Stimulated activated CD4-positive, alpha-beta T cell treated with anti-CD3 and anti-CD28 coated beads, Interleukin-12 subunit alpha, Interleukin-12 subunit beta, amount 100 ng/mL, for 4 hours (primary cell): Measurements from ENCODE around the gene SLC51A.

Experiments used
- DNase-seq: peaks from one replicate; pipeline ENCODE4 v3.0.0-alpha.2; 2020

The SLC51A gene

DNA sequence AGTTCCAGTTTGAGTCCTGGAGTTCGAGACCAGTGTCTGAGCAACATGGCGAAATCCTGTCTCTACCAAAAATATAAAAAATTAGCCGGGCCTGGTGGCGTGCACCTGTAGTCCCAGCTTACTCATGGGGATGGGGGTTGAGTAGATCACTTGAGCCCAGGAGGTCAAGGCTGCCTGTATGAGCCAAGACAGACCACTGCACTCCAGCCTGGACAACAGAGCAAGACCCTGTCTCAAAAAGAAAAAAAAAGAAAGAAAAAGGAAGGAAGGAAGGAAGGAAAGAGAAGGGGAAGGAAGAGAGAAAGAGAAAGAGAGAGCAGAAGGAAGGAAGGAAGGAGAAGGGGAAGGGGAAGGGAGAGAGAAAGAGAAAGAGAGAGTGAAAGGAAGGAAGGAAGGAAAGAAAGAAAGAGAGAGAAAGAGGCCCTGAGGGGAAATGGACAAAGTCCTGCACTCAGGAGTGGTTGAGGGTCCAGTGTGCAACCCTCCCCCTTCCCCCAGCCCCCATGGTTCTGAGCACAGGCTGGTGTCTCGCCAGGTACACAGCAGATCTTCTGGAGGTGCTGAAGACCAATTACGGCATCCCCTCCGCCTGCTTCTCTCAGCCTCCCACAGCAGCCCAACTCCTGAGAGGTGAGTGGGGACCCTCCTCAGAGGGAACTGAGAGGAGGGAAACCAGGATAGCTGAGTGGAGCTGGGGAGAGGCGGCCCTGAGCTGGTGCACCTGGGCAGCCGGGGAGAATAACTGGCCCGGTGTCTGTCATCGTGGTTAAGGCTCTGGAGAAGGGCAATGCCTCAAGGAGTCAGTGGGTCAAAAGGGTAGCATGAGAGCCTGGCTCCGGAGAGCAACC lies 1.2 kb downstream of the SLC51A start:
- no peak for DNase-seq

- DNase-seq, result no peak
Observed at GRCh38 chr3:196218155-196218712, 1.9 kb downstream of the SLC51A start.

DNA sequence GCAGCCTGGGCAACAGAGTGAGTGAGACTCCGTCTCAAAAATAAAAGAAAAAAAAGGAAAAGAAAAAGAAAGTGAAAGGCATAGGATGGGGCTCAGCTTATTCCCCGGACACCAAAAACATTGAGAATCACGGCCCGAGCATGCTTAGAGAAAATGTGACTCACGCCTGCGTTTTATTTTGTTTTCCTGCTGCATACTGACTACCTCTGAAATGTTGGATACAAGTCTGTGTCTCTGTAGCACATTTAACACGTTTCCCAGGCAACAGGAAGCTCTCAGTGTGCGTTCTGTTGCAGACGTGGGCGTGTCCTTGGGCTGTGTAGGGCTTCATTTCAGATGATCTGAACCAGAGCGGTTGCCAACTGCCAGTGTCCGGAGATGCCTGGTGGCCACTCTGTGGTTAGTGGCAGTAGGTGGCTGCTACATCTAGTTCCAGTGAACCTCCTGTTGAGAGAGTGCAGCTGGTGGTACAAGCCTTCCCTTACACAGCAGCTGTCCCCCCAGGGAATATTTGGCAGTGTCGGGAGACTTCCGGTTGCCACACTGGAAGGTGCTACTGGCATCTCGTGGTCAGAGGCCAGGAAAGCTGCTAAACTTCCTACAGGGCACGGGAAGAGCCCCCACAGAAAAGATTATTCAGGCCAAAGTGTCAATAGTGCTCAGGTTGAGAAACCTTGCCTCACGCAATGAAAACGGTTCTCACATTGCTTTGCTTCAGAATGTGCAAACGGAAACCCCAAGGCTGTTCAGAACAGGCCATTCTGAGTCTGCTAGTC lies 3.0 kb downstream of the SLC51A start:
- DNase-seq, result peak; percentile 36

DNA sequence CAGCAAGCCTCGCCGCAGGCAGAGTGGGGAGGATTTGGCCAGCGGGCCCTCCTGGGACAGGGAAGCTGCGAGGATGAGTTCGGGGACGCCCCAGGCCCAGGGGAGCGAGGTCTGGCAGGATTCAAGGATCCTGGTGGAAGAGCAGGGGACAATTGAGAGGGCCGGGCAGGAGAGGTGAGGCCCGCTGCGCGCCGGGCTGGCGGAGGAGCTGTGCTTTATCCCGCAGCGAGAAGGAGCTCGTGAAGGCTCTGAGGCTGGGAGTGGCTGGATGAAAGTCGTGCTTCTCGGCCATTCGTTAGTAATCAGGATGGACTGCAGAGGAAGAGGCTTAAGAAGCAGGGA lies 3.6 kb downstream of the SLC51A start:
- DNase-seq, result no peak

DNA sequence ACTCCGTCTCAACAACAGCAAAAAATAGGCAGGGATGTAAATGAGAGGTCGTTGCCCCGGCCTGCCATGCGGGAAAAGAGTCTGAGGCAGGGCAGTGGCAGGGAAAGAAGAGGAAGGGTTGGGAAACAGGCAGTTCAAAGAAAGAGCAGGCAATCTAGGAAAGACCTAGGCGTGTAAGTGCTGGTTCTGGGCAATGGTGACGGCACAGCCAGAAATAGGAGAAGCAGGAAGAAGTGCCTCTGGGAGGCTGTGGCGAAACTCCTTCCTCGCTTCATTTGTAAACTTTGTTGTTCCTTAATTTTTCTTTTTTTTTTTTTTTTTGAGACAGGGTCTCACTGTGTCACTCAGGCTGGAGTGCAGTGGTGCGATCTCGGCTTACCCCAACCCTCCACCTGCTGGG lies 4.3 kb downstream of the SLC51A start:
- DNase-seq, result no peak

DNA sequence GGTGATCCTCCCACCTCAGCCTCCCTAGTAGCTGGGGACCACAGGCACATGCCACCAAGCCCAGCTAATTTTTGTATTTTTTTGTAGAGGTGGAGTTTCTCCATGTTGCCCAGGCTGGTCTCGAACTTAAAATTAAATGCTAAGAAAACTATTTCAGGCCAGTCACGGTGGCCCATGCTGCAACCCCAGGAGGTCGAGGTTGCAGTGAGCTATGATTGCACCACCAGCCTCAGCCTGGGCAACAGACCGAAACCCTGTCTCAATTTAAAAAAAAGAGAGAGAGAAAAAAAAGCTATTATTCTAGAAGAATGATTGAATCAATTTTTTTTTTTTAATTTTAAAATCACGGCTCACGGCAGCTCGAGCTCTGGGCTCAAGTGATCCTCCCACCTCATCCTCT lies 4.7 kb downstream of the SLC51A start:
- DNase-seq, result no peak

DNA sequence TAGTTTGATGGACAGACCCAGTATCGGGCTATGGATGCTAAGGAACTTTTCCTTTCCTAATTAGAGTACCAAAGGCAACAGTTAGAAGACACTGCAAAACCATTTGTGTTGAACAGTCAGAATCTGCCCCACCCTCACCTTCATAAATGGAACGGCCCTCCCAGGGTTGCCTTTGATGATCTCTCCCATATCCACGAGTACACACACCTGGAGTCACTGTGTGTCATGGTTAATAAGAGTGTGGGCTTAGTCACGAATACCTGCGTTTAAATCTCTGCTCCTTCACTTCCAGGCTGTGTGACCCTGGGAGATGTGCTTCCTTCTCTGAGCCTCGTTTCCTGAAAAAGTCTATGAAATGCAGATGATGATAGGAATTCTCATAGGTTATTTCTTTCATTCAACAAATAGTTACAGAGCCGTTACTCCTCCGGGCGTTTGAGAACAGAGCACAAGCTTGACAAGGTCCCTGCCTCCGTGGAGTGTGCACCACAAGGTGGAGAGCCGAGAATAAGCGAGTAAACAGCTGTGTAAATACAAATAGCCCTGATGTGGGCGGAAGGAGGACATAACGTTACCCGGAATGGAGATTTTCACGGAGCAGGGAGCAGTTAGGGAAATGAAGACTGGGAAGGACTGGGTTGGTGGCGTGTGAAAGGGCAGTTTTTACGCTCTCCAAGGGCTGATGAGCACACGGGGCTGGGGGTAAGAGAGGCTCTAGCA lies 6.7 kb downstream of the SLC51A start:
- no peak for DNase-seq

DNA sequence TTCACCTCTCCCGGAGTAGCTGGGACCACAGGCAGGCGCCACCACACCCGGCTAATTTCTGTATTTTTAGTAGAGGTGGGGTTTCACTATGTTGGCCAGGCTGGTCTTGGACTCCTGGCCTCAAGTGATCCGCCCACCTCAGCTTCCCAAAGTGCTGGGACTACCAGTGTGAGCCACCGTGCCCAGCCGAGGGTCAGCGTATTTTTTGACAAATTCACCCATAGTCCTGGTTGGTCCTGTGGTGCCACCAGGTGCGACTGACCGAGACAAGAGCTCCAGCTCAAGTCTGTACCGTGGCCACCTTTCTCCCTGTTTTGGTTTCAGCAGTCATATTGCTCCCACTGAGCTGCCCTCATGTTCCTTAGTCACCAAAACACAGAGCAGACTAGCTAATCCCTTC lies 8.8 kb downstream of the SLC51A start:
- DNase-seq, result no peak

- no peak for DNase-seq
Observed at GRCh38 chr3:196225763-196226364, 9.5 kb downstream of the SLC51A start.

GRCh38 chr3:196227121-196227561 lies 10.8 kb downstream of the SLC51A start:
- no peak for DNase-seq

DNA sequence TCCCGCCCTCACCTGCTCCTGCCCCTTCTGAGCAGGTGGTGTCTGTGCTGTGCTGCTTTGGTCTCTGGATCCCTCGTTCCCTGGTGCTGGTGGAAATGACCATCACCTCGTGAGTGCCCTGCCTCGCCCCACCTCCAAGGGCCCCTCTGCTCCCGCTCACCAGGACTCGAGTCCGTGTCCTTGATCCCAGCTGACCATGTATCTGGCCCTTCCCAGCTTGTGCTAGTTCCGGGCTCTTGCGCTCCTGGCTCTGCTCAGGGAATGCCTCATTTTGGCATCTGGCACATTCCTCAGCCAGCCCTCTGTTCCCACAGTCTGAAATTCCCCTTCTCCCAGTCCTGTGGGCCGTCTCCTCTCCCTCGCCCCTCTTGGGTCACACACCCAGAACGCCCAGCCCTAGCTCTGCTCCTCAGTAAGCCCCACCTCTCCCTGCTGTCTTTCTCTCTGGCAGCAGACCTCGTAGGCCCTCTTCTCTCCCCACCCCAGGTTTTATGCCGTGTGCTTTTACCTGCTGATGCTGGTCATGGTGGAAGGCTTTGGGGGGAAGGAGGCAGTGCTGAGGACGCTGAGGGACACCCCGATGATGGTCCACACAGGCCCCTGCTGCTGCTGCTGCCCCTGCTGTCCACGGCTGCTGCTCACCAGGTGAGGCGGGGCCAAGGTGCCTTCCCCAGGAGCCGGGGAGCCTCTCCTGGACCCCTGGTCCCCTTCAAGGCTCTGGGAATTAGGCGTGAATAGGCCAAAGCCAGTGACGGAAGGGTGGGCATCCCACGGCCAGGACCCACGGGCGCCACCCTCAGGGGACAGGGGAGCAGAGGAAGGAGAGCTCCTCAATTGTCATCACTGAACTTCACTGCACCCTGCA lies 11.5 kb downstream of the SLC51A start:
- no peak for DNase-seq

DNA sequence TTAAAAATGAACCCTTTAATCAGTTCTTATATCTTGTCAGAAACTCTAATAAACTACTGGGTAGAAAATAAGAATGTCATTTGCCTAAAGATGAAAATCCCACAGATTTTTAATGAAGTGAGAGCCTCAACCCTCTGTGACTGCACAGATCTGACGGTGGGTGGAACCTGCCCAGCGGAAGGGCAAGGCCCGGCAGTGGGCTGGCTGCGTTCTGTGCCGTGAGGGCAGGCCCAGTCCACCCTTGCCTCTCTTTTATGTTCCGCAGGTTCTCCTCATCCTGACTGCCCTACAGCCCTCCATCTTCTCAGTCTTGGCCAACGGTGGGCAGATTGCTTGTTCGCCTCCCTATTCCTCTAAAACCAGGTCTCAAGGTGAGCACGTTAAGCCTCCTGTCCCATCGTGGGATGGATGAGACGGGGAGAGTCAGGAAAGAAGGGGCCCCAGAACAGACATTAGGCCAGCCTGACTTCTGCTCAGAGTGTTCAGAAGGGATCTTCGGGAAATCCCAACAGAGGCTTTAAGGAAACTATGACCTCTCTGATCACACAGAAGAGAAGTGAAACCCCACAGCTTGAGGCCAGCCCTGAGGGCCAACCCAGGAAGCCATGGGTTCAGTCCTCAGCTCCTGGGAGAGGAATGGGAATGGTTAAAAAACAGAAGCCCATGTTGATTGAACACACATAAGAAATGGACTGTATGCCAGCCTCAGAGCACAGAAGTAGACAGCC lies 16.0 kb downstream of the SLC51A start:
- no peak for DNase-seq

GRCh38 chr3:196232882-196233251 lies 16.5 kb downstream of the SLC51A start:
- DNase-seq, result no peak

GRCh38 chr3:196235452-196236122 lies 19.3 kb downstream of the SLC51A start:
- DNase-seq, result no peak

DNA sequence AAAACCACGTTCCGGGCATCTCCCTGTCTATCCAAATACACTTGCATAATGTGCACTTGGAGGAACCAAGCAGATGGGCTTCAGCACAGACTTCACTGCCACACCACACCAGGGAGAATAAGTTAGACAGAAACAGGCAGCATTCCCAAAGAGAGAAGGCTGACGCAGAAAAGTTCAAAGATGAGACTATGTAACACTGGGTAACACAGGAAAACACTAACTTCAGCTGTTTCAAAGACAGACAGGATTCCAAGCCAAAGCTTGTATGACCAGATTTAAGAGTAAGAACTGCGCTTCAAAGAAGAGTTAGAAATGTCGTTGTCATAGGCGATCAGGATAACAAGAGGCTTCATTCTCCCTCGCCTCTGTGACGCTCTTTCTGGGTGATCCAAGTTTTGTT lies 19.9 kb downstream of the SLC51A start:
- no peak for DNase-seq

DNA sequence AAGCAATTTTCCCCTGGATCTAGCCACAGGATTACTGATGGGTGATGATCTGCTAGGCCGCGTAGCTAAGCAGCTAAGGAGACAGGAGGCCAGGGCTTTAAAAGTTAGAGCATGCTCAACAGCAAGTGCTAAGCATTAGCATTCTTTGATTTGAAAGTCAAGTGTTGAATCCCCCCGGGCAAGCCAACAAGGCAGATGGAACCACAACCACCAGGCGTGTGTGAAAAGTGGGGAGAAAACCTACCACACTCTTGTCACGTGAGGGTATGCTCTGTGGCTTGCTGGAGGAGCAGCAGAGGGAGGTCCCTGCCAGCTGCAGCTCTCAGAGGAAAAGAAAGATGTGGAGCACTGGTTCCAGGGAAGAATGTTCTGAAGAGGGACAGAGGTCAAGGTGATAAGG lies 20.9 kb downstream of the SLC51A start:
- DNase-seq, result no peak

DNA sequence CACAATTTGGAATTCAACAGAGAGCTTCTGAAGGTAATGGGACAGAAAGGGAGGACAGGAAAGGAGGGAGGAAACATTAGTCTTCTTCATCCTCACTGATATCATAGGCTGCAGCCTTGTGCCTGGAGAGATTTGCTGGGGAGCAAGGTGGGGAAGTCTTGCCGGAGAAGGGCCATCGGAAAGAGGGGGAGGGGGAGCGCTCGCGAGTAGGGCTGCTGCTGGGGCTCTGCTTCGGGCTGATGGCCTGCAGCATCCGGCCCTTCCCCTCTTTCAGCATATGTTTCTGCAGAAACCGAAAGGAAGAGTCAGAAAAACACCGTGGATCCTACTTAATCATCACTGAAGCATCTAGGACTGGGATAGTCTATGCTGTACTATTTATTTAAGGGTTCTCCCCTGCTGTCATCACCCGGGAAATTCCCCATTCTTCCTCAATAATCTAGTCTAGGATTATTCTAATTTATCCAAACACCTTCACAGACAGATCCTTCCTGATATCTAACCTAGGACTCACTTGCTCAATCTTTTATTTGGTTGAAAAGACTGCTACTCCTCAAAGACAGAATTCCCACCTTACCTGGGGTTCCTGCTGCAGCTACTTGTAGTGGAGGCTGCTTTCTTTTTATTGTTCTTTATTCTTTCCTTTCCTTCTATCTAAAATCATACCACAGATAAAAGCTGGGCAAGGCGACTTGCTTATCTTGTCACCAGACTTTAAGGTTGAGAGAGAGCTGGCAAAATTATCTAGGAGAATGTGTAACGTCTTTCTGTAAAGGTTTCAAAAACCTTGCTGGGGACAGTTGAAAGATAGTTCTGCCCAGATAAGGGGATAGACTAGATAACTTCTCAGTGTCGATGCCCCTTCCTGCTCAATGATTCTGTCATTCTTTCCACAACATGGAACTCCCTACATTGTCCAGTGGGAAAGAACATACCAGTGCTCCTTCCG lies 22.6 kb downstream of the SLC51A start:
- DNase-seq, result no peak

DNA sequence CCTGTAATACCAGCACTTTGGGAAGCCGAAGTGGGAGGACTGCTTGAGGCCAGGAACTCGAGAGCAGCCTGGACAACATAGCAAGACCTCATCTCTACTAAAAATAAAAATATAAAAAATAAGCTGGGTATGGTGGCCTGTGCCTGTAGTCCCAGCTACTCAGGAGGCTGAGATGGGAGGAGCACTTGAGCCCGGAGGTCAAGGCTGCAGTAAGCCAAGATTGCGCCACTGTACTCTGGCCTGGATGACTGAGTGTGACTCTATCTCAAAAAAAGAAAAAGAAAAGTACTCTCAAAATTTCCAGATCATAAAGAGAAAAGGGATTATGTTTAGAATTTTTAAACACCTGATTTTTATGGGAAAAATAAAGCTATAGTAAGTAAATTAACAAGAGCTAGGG lies 24.1 kb downstream of the SLC51A start:
- DNase-seq, result no peak

- DNase-seq, result no peak
Observed at GRCh38 chr3:196241704-196242103, 25.4 kb downstream of the SLC51A start.
